H9 (cell line): ENCODE measurements around the gene MCEE. TPM values are rescaled to one million over a fixed set of nuclear protein-coding genes. Genes with fewer than 3 reads are reported as not detected.
"Not testable (repeated sequence)": the region's sequence is repeated elsewhere in the genome, so short reads cannot be mapped to it uniquely, and the experiment has no call there.

Experiments
- DNase-seq: peaks from one replicate; pipeline ENCODE4 v3.0.0-alpha.2; 2017
- H2AFZ ChIP-seq: one replicate; pipeline ENCODE4 v1.6.1; 2013; ENCODE audit warnings: mild to moderate bottlenecking, low read length, control low read depth, moderate library complexity
- H2AK5ac ChIP-seq: 2 replicates; pipeline ENCODE4 v1.6.1; 2013; ENCODE audit warnings: low read length, control low read depth, mixed read lengths; ENCODE audit not compliant: insufficient read length
- H2BK120ac ChIP-seq: one replicate; pipeline ENCODE4 v1.6.1; 2013; ENCODE audit warnings: low read depth, mild to moderate bottlenecking, low read length, control low read depth, inconsistent platforms; ENCODE audit not compliant: poor library complexity, severe bottlenecking
- H2BK12ac ChIP-seq: 2 replicates; pipeline ENCODE4 v1.6.1; 2013; ENCODE audit warnings: low read length, control low read depth, mixed read lengths, low read depth; ENCODE audit not compliant: insufficient read length
- H2BK15ac ChIP-seq: 2 replicates; pipeline ENCODE4 v1.6.1; 2013; ENCODE audit warnings: low read depth, low read length, control low read depth
- H2BK20ac ChIP-seq: one replicate; pipeline ENCODE4 v1.6.1; 2013; ENCODE audit warnings: low read depth, mild to moderate bottlenecking, low read length, control low read depth, inconsistent platforms; ENCODE audit not compliant: poor library complexity, severe bottlenecking
- H2BK5ac ChIP-seq: 2 replicates; pipeline ENCODE4 v1.6.1; 2013; ENCODE audit warnings: low read length, control low read depth, mixed read lengths; ENCODE audit not compliant: insufficient read length
- H3K14ac ChIP-seq: 2 replicates; pipeline ENCODE4 v1.6.1; 2013; ENCODE audit warnings: low read length, control low read depth; ENCODE audit not compliant: insufficient read depth
- H3K18ac ChIP-seq: 2 replicates; pipeline ENCODE4 v1.6.1; 2013; ENCODE audit warnings: low read depth, mild to moderate bottlenecking, mixed read lengths, low read length, control low read depth; ENCODE audit not compliant: insufficient read length
- H3K23ac ChIP-seq: 2 replicates; pipeline ENCODE4 v1.6.1; 2013; ENCODE audit warnings: low read length, control low read depth, mixed read lengths, low read depth; ENCODE audit not compliant: insufficient read length
- H3K23me2 ChIP-seq: 2 replicates; pipeline ENCODE4 v1.6.1; 2013; ENCODE audit warnings: low read depth, mild to moderate bottlenecking, mixed read lengths, low read length, control low read depth; ENCODE audit not compliant: insufficient read length, poor library complexity, severe bottlenecking
- H3K27ac ChIP-seq: 2 replicates; pipeline ENCODE4 v1.5.1; 2013; ENCODE audit warnings: low read length, control low read depth, mixed read lengths, low read depth; ENCODE audit not compliant: insufficient read length
- H3K27me3 ChIP-seq: 2 replicates; pipeline ENCODE4 v1.6.1; 2013; ENCODE audit warnings: low read length, control low read depth, inconsistent platforms; ENCODE audit not compliant: insufficient read depth
- H3K4ac ChIP-seq: 2 replicates; pipeline ENCODE4 v1.6.1; 2013; ENCODE audit warnings: low read depth, mild to moderate bottlenecking, control low read depth, inconsistent platforms, low read length, moderate library complexity
- H3K4me1 ChIP-seq: 2 replicates; pipeline ENCODE4 v1.6.1; 2013; ENCODE audit warnings: low read length, control low read depth, inconsistent platforms; ENCODE audit not compliant: insufficient read depth
- H3K4me2 ChIP-seq: 2 replicates; pipeline ENCODE4 v1.6.1; 2013; ENCODE audit warnings: low read length, control low read depth, mixed read lengths; ENCODE audit not compliant: insufficient read length, insufficient read depth
- H3K56ac ChIP-seq: 2 replicates; pipeline ENCODE4 v1.6.1; 2013; ENCODE audit warnings: low read depth, mild to moderate bottlenecking, mixed read lengths, low read length, control low read depth; ENCODE audit not compliant: insufficient read length
- H3K79me1 ChIP-seq: 2 replicates; pipeline ENCODE4 v1.6.1; 2013; ENCODE audit warnings: low read depth, mild to moderate bottlenecking, moderate library complexity, low read length, control low read depth, inconsistent platforms; ENCODE audit not compliant: insufficient read depth, poor library complexity, severe bottlenecking
- H3K79me2 ChIP-seq: 2 replicates; pipeline ENCODE4 v1.6.1; 2013; ENCODE audit warnings: low read length, control low read depth, inconsistent platforms; ENCODE audit not compliant: insufficient read depth
- H3K9ac ChIP-seq: 2 replicates; pipeline ENCODE4 v1.6.1; 2013; ENCODE audit warnings: low read length, control low read depth, mixed read lengths; ENCODE audit not compliant: insufficient read length; ENCODE audit errors: extremely low read depth
- H3K9me3 ChIP-seq: one replicate; pipeline ENCODE4 v1.6.1; 2013; ENCODE audit warnings: low read depth, low read length, inconsistent platforms; ENCODE audit not compliant: control insufficient read depth
- H3T11ph ChIP-seq: one replicate; pipeline ENCODE4 v1.6.1; 2013; ENCODE audit warnings: mild to moderate bottlenecking, low read length, control low read depth, inconsistent platforms
- H4K20me1 ChIP-seq: one replicate; pipeline ENCODE4 v1.6.1; 2013; ENCODE audit not compliant: control insufficient read depth, insufficient read length, insufficient read depth
- H4K5ac ChIP-seq: 2 replicates; pipeline ENCODE4 v1.6.1; 2013; ENCODE audit warnings: low read depth, mild to moderate bottlenecking, mixed read lengths, low read length, control low read depth; ENCODE audit not compliant: insufficient read length
- H4K8ac ChIP-seq: replicated peaks from 2 replicates; pipeline ENCODE4 v1.6.1; 2013; ENCODE audit warnings: low read length, control low read depth, mixed read lengths, low read depth; ENCODE audit not compliant: insufficient read length
- H4K91ac ChIP-seq: 2 replicates; pipeline ENCODE4 v1.6.1; 2013; ENCODE audit warnings: low read depth, mild to moderate bottlenecking, moderate library complexity, mixed read lengths, low read length, control low read depth; ENCODE audit not compliant: insufficient read length
- H3K27ac Mint-ChIP-seq, 3 experiments: 2 replicates in 2 of 3; 3 replicates in 1 of 3; pipeline ENCODE4 v1.8.0; 2020 to 2021; ENCODE audit warnings: mixed read lengths in 3 of 3, mild to moderate bottlenecking in 1 of 3, moderate library complexity in 1 of 3
- H3K27me3 Mint-ChIP-seq: 2 replicates; pipeline ENCODE4 v1.8.0; 2021; ENCODE audit warnings: low read depth, mild to moderate bottlenecking, moderate library complexity, mixed read lengths
- H3K36me3 Mint-ChIP-seq, 3 experiments: 2 replicates in 2 of 3; 3 replicates in 1 of 3; pipeline ENCODE4 v1.8.0; 2020 to 2021; ENCODE audit warnings: low read depth in 3 of 3, mixed read lengths in 3 of 3; ENCODE audit not compliant: insufficient read depth in 1 of 3
- H3K4me1 Mint-ChIP-seq, 2 experiments: 2 replicates each; pipeline ENCODE4 v1.8.0; 2020; ENCODE audit warnings: mixed read lengths in 2 of 2
- H3K4me3 Mint-ChIP-seq, 2 experiments: 2 replicates in 1 of 2; 3 replicates in 1 of 2; pipeline ENCODE4 v1.8.0; 2020 to 2021; ENCODE audit warnings: mild to moderate bottlenecking in 2 of 2, mixed read lengths in 2 of 2, moderate library complexity in 1 of 2
- H3K9me3 Mint-ChIP-seq, 2 experiments: 2 replicates in 1 of 2; 3 replicates in 1 of 2; pipeline ENCODE4 v1.8.0; 2020; ENCODE audit warnings: mild to moderate bottlenecking in 2 of 2, mixed read lengths in 2 of 2, moderate library complexity in 1 of 2
- WGBS: extraction: QIAGEN DNeasy Blood & Tissue Kit; methylation state at CpG from one replicate; pipeline ENCODE4 v1.1.7; 2013; ENCODE audit warnings: missing lambda C conversion rate, low lambda C conversion rate, mixed read lengths; ENCODE audit not compliant: insufficient read length; ENCODE audit errors: extremely low coverage; 5-methylcytosine and 5-hydroxymethylcytosine counted together
- total RNA-seq: library from RNA; stranded (reverse); gene quantifications from 2 replicates; pipeline ENCODE4 v1.2.1, GENCODE V29; 2021

MCEE gene
- total RNA-seq, 1 experiment from 2014 or later = 12.5 TPM

DNA sequence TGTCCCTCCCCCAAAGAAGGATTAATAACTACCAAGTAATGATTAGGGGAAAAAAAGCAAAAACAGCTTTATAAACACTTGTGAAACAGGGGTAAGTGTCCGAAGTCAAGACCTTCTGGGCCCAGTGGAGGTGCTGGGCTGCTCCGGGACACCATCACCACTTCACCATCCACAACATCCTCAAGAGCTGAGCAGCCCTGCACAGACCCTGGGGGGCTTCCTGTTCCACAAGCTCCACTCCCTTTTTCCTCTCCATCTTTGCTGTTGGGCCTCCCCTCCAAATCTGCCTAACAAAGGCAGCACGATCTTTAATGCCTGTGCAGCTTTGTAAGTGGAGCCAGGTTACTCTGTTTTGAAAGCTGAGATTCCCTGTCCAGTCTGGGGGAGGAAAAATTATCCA is 46.7 kb downstream of the MCEE start:
- not testable (repeated sequence) for H3K27me3 ChIP-seq, H3K9me3 ChIP-seq, H3K79me1 ChIP-seq, H2AFZ ChIP-seq, H3K18ac ChIP-seq, H2BK5ac ChIP-seq, H3K9me3 Mint-ChIP-seq, H3K4me1 ChIP-seq, H3K4ac ChIP-seq, H4K5ac ChIP-seq, H4K20me1 ChIP-seq, H3K27me3 Mint-ChIP-seq, H2BK20ac ChIP-seq, H2BK12ac ChIP-seq, DNase-seq, H3K56ac ChIP-seq, H3K27ac Mint-ChIP-seq, H3K14ac ChIP-seq, H3K9ac ChIP-seq, H2BK15ac ChIP-seq, H3K4me3 Mint-ChIP-seq, H3K23ac ChIP-seq, H3K27ac ChIP-seq, H4K8ac ChIP-seq, H3K23me2 ChIP-seq, H2AK5ac ChIP-seq, H4K91ac ChIP-seq, H2BK120ac ChIP-seq, H3K4me2 ChIP-seq, H3T11ph ChIP-seq, H3K79me2 ChIP-seq
- peaks cover 50% of the 10 kb centered on the region in 2 experiments for H3K4me1 Mint-ChIP-seq
- no CpG with 5 or more reads among the region's 3 CpGs for WGBS
- H3K36me3 Mint-ChIP-seq = peaks cover 3 to 12% (median 10%) of the 10 kb centered on the region in 3 experiments; a peak in 6 of 7 replicates
